Breast epithelium (tissue), 4 donors: ENCODE data around the gene METRNL. TPM values are rescaled to one million over a fixed set of nuclear protein-coding genes. Genes with fewer than 3 reads are reported as not detected.
A peak's percentile ranks its signal among the peaks of the same experiment; 100 is the strongest.

ENCODE experiments used
- DNase-seq, 2 donors: peaks; one replicate each; pipeline ENCODE4 v3.0.0-alpha.2; 2019; ENCODE audit warnings: low spot score in 2 of 2
- H3K27ac ChIP-seq, 2 donors: fragments of 200-600 bp; sonication (generic) in 1 of 2; one replicate each; pipeline ENCODE4 v1.5.1; 2016 to 2019; ENCODE audit warnings: mild to moderate bottlenecking in 1 of 2
- H3K27me3 ChIP-seq, 2 donors: fragments of 200-600 bp; sonication (generic) in 1 of 2; one replicate each; pipeline versions ENCODE4 v1.5.1 to v1.6.0; 2017 to 2019; ENCODE audit warnings: control low read depth in 1 of 2, mild to moderate bottlenecking in 1 of 2
- H3K36me3 ChIP-seq: fragments of 200-600 bp; one replicate; pipeline ENCODE4 v1.5.1; 2019
- H3K4me1 ChIP-seq, 2 donors: fragments of 200-600 bp; sonication (generic); one replicate each; pipeline ENCODE4 v1.5.1; 2016 to 2019; ENCODE audit warnings: control low read depth in 1 of 2
- H3K4me3 ChIP-seq, 3 donors: fragments of 200-600 bp; sonication (generic); 1 replicate in 2 of 3; 2 replicates in 1 of 3; pipeline ENCODE4 v1.5.1; 2016 to 2019; ENCODE audit warnings: mild to moderate bottlenecking in 3 of 3, moderate library complexity in 2 of 3
- H3K9me3 ChIP-seq, 2 donors: fragments of 200-600 bp; sonication (generic) in 1 of 2; one replicate each; pipeline ENCODE4 v1.5.1; 2016 to 2019; ENCODE audit warnings: control low read depth in 1 of 2
- CTCF ChIP-seq, 3 donors: fragments of 450-650 bp; IDR thresholded peaks; one replicate each; pipeline ENCODE4 v1.5.1; 2016 to 2017; ENCODE audit warnings: antibody characterized with exemption in 3 of 3, mild to moderate bottlenecking in 3 of 3, moderate library complexity in 3 of 3
- POLR2A ChIP-seq: fragments of 450-650 bp; IDR thresholded peaks from one replicate; pipeline ENCODE4 v1.6.1; 2016; ENCODE audit warnings: antibody characterized with exemption, mild to moderate bottlenecking, moderate library complexity
- POLR2AphosphoS5 ChIP-seq, 3 donors: sonication (generic); formaldehyde crosslinking; IDR thresholded peaks; one replicate each; pipeline ENCODE4 v1.6.1; 2017; ENCODE audit warnings: antibody characterized with exemption in 3 of 3
- intact Hi-C: fragments of 100-400 bp; cut with DNase I; formaldehyde crosslinking; loops from one replicate; pipeline ENCODE4 v1.15.1; 2023; ENCODE audit warnings: low total_unique reads
- total RNA-seq, 3 donors: library from RNA; depleted of rRNA; stranded (reverse); fragments of >200 nt; gene quantifications; one replicate each; pipeline ENCODE4 v1.1.0, GENCODE V29; 2016

The METRNL gene
- total RNA-seq, 3 donors from 2014 or later: 41.6 to 102 (median 54.1) TPM

- H3K27me3 ChIP-seq: no peaks in the 10 kb centered on the region
- H3K27ac ChIP-seq: peak overlapping the region; percentile 75 to 95
- peaks cover 8 to 10% of the 10 kb centered on the region in 2 donors for H3K4me1 ChIP-seq
Observed at GRCh38 chr17:83085103-83085502, 5.7 kb downstream of the METRNL start.

GRCh38 chr17:83085526-83086198 lies 6.3 kb downstream of the METRNL start:
- no peaks in the 10 kb centered on the region for H3K27me3 ChIP-seq
- DNase-seq: no peak
- H3K4me1 ChIP-seq: peaks cover 8 to 10% of the 10 kb centered on the region in 2 donors
- peak overlapping the region; percentile 75 to 95 for H3K27ac ChIP-seq
- intact Hi-C loops: no loop called here
- peak overlapping the region in 1 of 3 donors; percentile 19 for H3K4me3 ChIP-seq
- no peaks in the 10 kb centered on the region for H3K9me3 ChIP-seq
- no peaks in the 10 kb centered on the region for H3K36me3 ChIP-seq
- no peak for TF ChIP-seq POLR2AphosphoS5 (IDR thresholded peaks at IDR 0.05)
- no peak for TF ChIP-seq CTCF (IDR thresholded peaks at IDR 0.05)
- no peak for TF ChIP-seq POLR2A

More at GRCh38 chr17:83085103-83085502, 5.7 kb downstream of the METRNL start:
- intact Hi-C loops: no loop called here
- TF ChIP-seq POLR2A (no peak), POLR2AphosphoS5 (IDR thresholded peaks at IDR 0.05) (no peak), CTCF (IDR thresholded peaks at IDR 0.05) (no peak)
- peak overlapping the region in 1 of 3 donors; percentile 19 for H3K4me3 ChIP-seq
- no peak for DNase-seq
- H3K36me3 ChIP-seq: no peaks in the 10 kb centered on the region
- no peaks in the 10 kb centered on the region for H3K9me3 ChIP-seq

GRCh38 chr17:83086199-83086880 lies 6.9 kb downstream of the METRNL start:
- H3K27ac ChIP-seq: peak overlapping the region; percentile 75 to 95
- no peak for DNase-seq
- intact Hi-C loops: no loop called here

GRCh38 chr17:83086907-83087787 lies 7.7 kb downstream of the METRNL start:
- H3K4me3 ChIP-seq: no peak overlapping the region
- H3K27me3 ChIP-seq: no peaks in the 10 kb centered on the region
- H3K9me3 ChIP-seq: no peaks in the 10 kb centered on the region
- peaks cover 8 to 10% of the 10 kb centered on the region in 2 donors for H3K4me1 ChIP-seq
- TF ChIP-seq CTCF (IDR thresholded peaks at IDR 0.05) (no peak), POLR2AphosphoS5 (IDR thresholded peaks at IDR 0.05) (no peak), POLR2A (no peak)
- no peaks in the 10 kb centered on the region for H3K36me3 ChIP-seq
- peak overlapping the region in 1 of 2 donors; percentile 48 for H3K27ac ChIP-seq
- no peak for DNase-seq
- intact Hi-C loops: no loop called here

More at GRCh38 chr17:83086199-83086880, 6.9 kb downstream of the METRNL start:
- no peaks in the 10 kb centered on the region for H3K36me3 ChIP-seq
- H3K4me1 ChIP-seq: peaks cover 8 to 10% of the 10 kb centered on the region in 2 donors
- no peak overlapping the region for H3K4me3 ChIP-seq
- TF ChIP-seq POLR2AphosphoS5 (IDR thresholded peaks at IDR 0.05) (no peak), CTCF (IDR thresholded peaks at IDR 0.05) (no peak), POLR2A (no peak)
- H3K27me3 ChIP-seq: no peaks in the 10 kb centered on the region
- no peaks in the 10 kb centered on the region for H3K9me3 ChIP-seq
